DOHH2 (cell line): Measurements from ENCODE around the gene CHKA.

Source experiments
- EZH2phosphoT487 ChIP-seq: fragments of 200-600 bp; sonication (generic); IDR thresholded peaks from 2 replicates; pipeline ENCODE4 v1.6.1; 2017; ENCODE audit warnings: borderline replicate concordance, mild to moderate bottlenecking, antibody characterized with exemption, low read length, moderate library complexity, mixed read lengths
- TF ChIP-seq, protein P1 (sequence below): fragments of 200-600 bp; sonication (generic); IDR thresholded peaks from one replicate; pipeline ENCODE4 v1.5.1; 2014; ENCODE audit warnings: antibody characterized with exemption, mild to moderate bottlenecking, low read depth, low read length; ENCODE audit not compliant: poor library complexity, severe bottlenecking

GRCh38 chr11:68137833-68138232, 16.6 kb upstream of the CHKA start:
- TF ChIP-seq, protein P1, sequence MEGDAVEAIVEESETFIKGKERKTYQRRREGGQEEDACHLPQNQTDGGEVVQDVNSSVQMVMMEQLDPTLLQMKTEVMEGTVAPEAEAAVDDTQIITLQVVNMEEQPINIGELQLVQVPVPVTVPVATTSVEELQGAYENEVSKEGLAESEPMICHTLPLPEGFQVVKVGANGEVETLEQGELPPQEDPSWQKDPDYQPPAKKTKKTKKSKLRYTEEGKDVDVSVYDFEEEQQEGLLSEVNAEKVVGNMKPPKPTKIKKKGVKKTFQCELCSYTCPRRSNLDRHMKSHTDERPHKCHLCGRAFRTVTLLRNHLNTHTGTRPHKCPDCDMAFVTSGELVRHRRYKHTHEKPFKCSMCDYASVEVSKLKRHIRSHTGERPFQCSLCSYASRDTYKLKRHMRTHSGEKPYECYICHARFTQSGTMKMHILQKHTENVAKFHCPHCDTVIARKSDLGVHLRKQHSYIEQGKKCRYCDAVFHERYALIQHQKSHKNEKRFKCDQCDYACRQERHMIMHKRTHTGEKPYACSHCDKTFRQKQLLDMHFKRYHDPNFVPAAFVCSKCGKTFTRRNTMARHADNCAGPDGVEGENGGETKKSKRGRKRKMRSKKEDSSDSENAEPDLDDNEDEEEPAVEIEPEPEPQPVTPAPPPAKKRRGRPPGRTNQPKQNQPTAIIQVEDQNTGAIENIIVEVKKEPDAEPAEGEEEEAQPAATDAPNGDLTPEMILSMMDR: no peak
- no peak for TF ChIP-seq EZH2phosphoT487
